GM21619 (cell line): Measurements from ENCODE around the gene PSPN.

Experiments
- ATAC-seq: cut with Tn5 transposase; IDR thresholded peaks from one replicate; pipeline ENCODE4 v1.9.1; 2021; ENCODE audit not compliant: unreplicated experiment

The PSPN gene

DNA sequence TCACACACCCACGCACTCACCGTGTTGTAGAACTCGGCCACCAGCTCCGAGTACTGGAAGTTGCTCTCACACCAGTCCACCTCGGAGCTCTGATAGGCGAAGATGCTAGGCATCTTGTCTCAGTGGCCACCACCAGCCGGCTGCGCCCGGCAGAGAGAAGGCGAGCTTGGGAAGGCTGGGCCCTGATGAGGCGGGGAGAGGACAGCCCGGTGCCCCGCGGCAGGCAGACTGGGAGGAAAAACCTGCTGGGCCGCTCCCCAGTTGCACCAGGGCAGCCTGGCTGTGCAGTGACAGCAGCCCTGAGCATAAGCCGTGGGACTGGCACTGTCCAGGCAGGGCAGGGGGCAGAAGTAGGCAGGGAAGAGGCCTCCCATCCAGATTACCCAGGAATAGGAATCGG lies 42.3 kb downstream of the PSPN start, which contains the start of gene ACER1:
TSS of gene ACER1 (minus strand) at position 174 of the 400 bp plus-strand sequence. CDS start at position 113, 61 bp downstream.
- ATAC-seq, result no peak

GRCh38 chr19:6326815-6327214 lies 48.9 kb downstream of the PSPN start:
- ATAC-seq, result no peak

DNA sequence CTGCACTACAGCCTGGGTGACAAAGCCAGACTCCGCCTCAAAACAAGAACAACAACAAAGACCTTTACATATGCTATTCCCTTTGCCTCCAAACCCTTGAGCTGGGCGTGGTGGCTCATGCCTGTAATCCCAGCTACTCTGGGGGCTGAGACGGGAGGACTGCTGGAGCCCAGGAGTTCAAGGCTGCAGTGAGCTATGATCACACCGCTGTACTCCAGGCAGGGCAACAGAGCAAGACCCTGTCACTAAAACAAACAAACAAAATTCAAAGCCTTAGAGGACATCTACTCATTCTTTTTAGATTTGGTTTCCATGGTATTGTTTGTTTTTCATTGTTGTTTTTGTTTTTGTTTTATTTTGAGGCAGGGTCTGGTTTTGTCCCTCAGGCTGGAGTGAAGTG lies 50.1 kb downstream of the PSPN start:
- ATAC-seq, result no peak
